Dermis blood vessel endothelial cell (primary cell): Measurements from ENCODE around the gene CIROP. TPM values are rescaled to one million over a fixed set of nuclear protein-coding genes. Genes with fewer than 3 reads are reported as not detected.

ENCODE experiments used
- DNase-seq: peaks from one replicate; pipeline ENCODE4 v3.0.0; 2010
- total RNA-seq: library from RNA; depleted of rRNA; stranded (reverse); fragments of >200 nt; gene quantifications from 2 replicates; pipeline ENCODE4 v1.2.3, GENCODE V29; 2014

CIROP gene
- total RNA-seq, 1 donor from 2014 or later, result not detected

DNA sequence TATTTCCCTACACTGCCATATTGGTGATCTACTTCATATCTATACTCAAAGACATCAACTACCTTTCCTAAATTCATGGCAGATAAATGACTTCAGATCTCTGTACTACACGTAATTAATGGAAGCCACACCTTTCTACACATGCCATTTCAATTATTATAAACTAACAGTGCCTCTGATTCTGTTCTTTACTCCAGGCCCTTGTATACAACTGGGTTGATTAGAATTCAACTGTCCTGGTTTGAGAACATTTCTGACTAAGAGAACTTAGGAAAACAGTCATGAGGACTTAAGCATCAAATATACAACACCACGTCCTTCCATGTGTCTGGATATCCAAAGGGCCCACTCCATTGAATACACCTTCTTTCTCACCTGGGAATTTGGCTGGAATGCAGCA lies 11.7 kb downstream of the CIROP start:
- no peak for DNase-seq

GRCh38 chr14:23091294-23092225 lies 13.2 kb downstream of the CIROP start:
- no peak for DNase-seq

GRCh38 chr14:23090254-23090636 lies 14.5 kb downstream of the CIROP start:
- peak; percentile 47 for DNase-seq

DNA sequence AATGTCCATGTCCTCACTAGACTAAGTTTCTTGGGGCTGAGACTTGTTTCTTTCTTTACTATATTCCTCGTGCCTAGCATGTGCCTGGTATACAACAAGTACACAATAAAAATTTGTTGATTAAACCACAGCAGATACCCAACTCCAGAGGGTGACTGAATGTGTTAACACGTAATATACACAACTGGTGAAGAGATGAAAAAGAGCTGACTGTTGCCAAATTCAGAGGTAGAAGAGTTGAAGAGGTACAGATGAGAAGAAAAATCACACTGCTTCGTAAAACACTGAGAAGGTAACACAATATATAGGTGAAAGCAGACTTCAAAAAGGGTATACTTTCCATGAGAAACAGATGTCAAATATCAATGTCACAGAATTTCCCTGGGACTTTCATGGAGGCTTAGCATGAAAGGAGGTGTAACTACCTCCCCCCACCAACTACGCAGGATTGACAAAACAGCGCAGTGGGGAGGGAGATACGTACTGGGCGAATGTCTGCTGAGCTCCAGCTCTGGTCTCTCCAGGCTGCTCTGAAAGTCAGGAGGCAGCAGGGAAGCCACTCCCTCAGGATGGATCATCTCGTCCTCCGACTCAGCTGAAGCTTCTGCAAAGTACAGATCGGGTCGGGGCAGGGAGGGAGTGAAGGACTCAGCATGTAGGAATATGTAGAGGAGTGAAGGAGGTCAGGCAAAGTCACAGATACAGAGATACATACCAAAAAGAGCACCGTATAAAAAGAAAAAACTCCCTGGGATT lies 15.1 kb downstream of the CIROP start:
- DNase-seq, result no peak

- no peak for DNase-seq
Observed at GRCh38 chr14:23086565-23086964, 18.2 kb downstream of the CIROP start.

DNA sequence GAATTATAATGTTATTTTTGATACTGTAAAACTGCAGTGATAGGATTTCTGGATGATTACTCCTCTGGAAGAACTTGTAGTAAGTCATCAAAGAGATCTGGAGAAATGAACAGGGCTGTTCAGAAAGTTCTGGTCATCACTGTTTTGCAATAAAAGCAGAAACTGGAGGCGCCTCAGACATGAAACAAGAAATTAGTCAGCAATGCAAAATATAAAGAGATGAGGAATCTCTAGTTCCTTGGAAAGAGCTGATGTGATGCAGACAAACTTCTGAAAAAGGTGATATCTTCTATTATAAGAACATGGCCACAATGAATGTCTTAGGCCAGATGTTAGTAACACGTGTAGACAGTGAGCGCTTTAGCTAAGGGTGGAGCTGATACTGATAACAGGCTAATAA lies 19.3 kb downstream of the CIROP start:
- DNase-seq, result no peak

- no peak for DNase-seq
Observed at GRCh38 chr14:23080474-23080873, 24.3 kb downstream of the CIROP start.

DNA sequence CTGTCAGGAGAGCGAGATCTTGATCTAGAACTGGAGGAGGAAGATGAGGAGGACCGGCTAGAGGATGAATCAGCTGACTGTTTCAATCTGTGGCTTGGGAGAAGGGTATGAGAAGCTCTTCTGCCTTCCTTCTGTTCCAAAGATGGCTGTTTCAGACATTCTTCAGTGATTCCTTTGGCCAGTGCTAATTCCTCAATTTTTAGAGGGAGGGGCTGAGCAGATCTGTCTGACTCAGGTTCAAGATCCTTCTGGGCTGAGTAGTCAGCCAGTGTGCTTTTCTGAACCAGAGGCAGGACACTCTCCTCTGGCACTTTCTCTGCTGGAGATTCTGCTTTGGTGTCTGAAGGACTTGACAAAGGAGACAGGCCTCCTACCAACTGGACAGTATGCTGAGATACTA lies 25.1 kb downstream of the CIROP start:
- DNase-seq, result no peak

DNA sequence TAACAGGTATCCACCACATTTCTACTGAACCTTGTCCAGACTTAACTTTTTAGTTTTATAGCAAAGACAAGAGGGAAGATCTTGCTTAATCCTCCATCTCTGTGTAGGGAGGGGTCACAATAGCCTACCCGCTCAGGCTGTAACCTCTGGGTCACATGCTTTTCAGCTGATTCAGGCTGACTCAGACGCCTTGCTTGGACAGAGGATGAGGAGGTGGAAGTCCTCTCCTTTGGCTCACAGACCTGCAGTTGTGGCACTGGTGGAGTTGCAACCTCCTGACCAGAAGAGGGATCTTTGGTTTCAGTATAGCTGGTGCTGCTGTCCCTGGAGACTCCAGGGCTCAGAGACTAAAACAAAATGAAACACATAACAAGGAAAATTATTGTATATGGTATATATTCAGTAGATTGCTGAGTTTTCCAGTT lies 26.1 kb downstream of the CIROP start:
- peak; percentile 93 for DNase-seq

DNA sequence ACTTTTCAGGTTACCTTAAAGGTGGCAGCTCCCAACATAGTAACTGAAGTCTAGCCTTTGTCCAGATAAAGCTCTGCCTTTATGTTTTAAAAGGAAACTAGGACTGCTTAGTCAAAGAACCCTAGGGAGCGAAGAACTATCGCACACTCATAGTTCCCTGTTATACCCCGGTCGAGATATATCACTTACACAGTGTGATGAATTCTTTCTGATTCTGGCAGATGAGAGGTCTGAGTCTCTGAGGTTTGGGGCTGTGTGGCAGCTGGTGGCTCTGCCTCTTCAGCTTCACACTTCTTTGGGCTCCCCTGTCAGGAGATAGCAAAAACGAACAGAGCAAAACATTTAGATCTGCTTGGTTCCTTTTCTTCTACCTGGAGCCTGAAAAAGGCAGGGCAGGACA lies 26.8 kb downstream of the CIROP start:
- DNase-seq, result no peak

DNA sequence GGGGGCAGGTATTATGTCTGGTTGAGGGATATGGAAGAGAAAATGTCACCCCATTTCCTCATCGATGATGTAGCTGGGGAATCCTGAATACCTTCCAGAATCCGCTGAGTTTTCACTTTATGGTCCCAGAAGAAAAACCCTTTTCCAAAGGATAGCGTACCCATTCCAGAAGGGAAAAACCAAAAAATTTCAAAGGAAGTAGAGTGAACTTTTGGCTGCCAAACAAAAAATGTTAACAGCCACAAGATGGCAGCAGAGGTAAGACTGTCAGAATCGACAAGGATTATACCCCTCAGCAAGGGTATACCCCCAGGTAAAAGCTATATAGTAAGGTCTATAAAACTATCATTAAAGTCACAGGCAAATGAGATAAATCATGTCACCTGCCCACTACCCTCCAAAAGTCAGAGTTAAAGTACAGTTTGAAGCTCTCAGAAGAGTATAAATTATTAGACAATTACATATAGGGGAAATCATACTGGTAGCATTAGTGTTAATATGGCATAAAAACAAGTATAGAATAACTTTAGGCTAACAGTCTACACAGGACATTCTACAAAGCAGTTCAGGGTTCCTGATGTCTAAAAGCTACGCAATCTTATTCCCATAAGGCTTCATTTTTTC lies 27.9 kb downstream of the CIROP start:
- DNase-seq, result peak; percentile 70

DNA sequence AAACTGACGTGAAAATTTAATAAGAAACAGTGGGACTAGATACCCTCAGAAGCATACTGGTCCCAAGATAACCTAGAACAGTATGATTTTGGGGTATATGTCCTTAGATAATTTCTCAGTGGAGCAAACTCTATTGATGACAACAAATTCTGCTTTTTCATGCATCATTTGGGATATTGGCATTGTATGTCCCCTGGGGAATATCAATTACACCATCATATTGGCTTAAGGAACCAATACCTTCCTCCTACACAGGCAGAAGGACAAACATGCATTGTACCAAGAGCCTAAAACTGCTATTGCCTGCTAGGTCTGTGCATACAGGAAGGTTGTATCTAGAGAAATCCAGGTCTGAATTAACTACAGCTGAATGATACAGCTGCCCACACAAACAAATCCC lies 29.9 kb downstream of the CIROP start:
- no peak for DNase-seq

GRCh38 chr14:23071921-23072539 lies 32.8 kb downstream of the CIROP start:
- DNase-seq, result no peak

GRCh38 chr14:23071244-23071920 lies 33.4 kb downstream of the CIROP start:
- DNase-seq, result peak; percentile 93

- DNase-seq, result no peak
Observed at GRCh38 chr14:23070262-23071129, 34.3 kb downstream of the CIROP start.

GRCh38 chr14:23069413-23069806 lies 35.4 kb downstream of the CIROP start:
- no peak for DNase-seq

GRCh38 chr14:23068789-23069412 lies 35.9 kb downstream of the CIROP start:
- peak; percentile 96 for DNase-seq

DNA sequence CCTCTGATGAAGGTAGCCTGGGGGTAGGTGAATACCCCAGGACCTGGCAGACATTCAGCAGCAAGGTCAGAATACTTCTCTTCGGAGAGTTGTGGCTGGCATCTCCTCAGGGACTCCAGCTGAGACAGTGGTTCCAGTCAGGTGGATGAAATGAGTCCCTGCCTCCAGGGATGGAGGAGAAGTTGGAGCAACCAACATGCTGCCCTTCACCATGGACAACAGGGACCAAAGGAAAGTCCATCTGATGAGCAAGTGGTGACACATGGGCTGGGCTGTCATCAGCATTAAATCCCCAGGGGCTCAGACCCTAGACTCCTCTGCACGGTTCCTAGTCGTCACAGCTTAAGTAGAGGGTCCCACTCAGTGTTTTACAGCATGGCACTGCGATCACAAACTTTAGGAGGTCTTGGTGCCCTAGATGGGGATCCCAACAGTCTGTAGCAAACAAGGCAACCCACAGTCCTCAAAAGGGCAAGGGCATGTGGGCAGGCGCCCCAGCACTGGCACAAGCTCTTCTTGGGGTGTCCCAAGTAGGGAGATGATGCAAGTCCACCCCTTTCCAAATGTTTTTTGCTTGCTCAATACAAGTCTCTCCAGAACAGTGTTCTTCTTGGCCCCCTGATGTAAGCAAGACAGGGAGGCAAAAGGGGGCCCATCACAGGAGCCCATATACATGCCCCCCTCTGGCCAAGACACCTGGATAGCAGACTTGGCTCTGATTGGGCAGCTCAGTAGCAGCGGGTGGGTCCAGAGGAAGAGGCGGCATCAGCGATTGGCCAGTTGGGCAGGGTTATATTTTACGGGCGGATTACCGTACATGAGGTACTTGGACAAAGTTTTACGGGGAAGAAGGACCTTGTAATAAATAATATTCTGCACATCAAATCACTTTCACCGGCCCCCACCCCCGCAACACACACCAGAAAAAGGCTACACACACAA lies 36.7 kb downstream of the CIROP start:
- DNase-seq, result no peak
